Measurements from ENCODE around the gene PRKCA.

PRKCA gene

DNA sequence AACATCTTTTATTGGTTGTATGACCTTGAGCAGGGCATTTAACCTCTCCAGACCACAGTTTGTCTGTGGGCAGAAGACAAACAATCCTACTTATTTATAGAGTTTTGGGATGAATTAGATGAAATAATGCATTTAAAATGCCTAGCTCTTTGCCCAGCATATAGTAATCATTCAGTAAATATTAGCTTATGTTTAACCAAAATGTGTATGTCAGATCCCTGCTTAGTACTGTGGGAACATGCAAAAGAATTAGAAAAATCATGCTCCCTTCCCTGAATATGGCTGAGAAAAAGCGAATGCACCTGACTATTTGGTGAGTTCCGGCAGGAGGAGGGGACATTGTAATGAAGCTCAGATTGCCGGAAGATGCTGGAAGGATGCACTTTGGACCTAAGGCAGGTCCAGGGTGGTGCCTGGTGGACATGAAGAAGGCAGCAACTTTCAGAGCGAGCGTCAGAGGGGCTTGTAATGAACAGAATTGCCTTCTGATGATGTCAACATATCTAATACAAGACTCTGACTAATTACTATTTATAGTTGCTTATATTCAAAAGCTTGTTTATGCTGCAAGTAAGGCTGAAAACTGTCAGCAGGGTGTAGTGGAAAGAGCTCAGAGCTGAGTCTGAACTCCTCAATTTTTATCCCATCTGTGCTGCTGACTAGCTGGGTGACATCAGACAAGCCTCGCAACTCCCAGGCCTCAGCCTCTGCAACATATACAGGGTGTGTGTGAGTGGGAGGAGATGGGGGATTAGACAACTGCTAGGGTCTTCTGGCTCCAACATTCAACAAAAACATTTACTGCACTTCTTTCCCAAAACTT, 221.2 kb downstream of the PRKCA start:
- no peak overlapping the region for H3K4me3 ChIP-seq (ENCODE audit: low read depth, low read length)
- TF ChIP-seq, protein P1, sequence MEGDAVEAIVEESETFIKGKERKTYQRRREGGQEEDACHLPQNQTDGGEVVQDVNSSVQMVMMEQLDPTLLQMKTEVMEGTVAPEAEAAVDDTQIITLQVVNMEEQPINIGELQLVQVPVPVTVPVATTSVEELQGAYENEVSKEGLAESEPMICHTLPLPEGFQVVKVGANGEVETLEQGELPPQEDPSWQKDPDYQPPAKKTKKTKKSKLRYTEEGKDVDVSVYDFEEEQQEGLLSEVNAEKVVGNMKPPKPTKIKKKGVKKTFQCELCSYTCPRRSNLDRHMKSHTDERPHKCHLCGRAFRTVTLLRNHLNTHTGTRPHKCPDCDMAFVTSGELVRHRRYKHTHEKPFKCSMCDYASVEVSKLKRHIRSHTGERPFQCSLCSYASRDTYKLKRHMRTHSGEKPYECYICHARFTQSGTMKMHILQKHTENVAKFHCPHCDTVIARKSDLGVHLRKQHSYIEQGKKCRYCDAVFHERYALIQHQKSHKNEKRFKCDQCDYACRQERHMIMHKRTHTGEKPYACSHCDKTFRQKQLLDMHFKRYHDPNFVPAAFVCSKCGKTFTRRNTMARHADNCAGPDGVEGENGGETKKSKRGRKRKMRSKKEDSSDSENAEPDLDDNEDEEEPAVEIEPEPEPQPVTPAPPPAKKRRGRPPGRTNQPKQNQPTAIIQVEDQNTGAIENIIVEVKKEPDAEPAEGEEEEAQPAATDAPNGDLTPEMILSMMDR (IDR thresholded peaks at IDR 0.05; ENCODE audit: low read depth, low read length): no peak

DNA sequence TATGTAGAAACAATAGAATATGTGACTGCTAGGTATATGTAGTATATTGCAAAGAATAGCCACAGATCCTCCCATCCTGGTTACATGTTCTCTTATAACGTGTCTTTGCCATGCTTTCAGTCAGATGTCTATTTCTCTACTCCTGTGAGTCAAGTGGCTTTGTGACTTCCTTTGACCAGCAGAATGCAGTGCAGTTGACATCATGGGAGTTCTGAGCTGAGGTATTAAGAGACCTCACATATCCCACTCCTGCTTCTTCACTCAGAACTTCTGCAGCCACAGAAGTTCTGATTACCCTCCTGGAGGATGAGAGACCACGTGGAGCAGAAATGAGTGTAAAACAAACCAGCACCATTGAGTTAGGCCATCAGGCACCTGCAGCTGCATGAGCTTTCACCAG, 222.5 kb downstream of the PRKCA start:
- no peak overlapping the region for H3K4me3 ChIP-seq (ENCODE audit: low read depth, low read length)
- TF ChIP-seq, protein P1 (IDR thresholded peaks at IDR 0.05; ENCODE audit: low read depth, low read length): no peak

DNA sequence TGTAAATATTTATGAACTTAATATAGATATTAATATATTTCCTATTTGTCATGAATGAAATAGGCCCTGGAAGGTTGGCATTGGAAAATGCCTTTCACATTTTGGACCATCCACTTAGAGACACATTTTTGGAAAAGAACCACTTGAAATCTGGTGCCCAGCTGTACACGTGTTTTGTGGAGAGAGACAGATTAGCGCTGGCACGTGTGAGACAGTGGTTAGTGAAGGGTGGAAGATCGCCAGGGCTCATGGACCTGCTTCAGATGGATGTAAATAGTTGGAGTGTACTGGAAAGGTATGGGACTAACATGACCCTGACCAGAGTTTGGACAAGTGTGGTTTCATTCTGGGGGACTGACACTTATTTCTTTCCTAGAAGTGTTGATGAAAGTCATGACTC, 222.9 kb downstream of the PRKCA start:
- TF ChIP-seq, protein P1 (IDR thresholded peaks at IDR 0.05; ENCODE audit: low read depth, low read length): no peak
- no peak overlapping the region for H3K4me3 ChIP-seq (ENCODE audit: low read depth, low read length)

DNA sequence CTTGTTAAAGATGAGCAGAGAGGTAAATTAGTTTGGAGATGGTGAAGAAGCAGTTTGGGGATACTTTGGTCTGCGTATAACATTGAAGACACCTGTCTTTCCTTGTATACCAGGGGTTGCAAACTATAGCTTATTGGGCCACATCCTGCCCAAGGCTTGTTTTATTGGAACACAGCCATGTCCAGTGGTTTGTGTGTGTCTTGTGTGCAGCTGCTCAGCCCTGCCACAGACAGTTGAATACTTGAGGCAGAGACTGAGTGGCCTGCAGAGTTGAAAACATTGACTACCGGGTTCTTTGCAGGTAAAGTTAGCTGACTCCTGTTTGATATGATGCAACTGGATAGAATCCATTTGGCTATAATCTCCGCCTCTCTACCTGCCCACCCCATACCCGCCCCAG, 224.4 kb downstream of the PRKCA start:
- TF ChIP-seq, protein P1 (IDR thresholded peaks at IDR 0.05; ENCODE audit: low read depth, low read length): no peak
- no peak overlapping the region for H3K4me3 ChIP-seq (ENCODE audit: low read depth, low read length)

DNA sequence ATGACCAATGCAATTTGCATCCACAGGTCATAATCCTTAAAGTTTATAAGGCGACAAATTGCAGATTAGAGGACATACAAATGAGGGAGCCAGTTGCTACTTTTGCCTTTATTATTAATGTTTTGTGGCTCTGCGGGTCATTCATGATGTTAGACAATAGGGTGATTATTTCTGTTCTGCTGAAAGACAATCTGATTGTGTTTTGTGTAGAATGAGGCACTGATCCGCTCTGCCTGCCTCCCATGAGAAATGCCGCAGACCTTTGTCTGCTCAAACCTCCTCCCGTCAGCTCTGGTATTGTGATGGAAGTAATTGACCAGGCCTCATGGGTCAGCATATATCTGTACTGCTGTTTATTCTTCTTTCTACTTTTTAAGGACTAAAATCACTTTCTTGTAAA, 224.9 kb downstream of the PRKCA start:
- TF ChIP-seq, protein P1 (IDR thresholded peaks at IDR 0.05; ENCODE audit: low read depth, low read length): no peak
- no peak overlapping the region for H3K4me3 ChIP-seq (ENCODE audit: low read depth, low read length)

DNA sequence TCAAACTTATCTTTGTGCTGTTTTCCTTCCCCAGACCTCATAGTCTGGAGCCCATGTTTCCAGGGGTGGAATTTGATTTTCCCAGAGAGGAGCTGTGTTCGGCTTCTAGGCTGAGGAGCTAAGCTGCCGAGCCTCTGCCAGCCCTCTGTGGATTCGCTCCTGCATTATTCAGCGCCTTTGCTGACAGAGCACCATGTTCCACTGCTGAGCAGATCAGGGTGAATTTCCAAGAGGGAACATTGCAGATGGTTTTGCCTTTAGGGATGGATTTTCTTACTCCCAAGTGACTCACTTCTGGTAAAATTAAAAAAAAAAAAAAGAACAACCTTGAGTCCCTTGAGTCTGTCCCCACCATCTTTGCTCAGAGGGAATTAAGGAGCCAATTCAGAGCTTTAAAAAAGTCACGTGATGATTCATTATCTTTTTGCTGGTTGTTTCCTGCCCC, 229.5 kb downstream of the PRKCA start:
- no peak overlapping the region for H3K4me3 ChIP-seq (ENCODE audit: low read depth, low read length)
- TF ChIP-seq, protein P1 (IDR thresholded peaks at IDR 0.05; ENCODE audit: low read depth, low read length): no peak

DNA sequence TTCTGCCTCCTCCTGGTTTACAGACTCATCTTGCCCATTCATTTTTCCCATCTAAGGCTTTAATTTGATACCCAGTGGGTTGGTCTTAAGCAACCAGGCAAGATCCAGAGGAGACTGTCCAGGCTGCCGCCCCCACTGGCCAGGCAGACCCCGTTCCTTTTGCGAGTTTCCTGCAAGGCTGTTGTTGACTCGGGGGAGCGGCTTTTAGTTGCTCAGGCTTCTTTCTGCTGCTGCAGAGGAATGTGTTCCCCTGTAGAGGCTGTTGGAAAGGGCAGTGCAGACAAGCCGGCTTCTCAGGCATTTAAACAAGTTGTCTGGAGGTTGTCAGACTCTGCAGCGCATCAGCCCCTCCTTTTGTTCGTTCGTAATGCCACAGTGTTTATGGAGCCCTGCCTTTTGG, 231.2 kb downstream of the PRKCA start:
- TF ChIP-seq, protein P1 (IDR thresholded peaks at IDR 0.05; ENCODE audit: low read depth, low read length): no peak
- H3K4me3 ChIP-seq (ENCODE audit: low read depth, low read length): no peak overlapping the region

Data from WI38 (cell line).